Astrocyte of the spinal cord (primary cell): Measurements from ENCODE around the gene ZDHHC12.

Experiments used
- DNase-seq: peaks from one replicate; pipeline ENCODE4 v3.0.0; 2011; ENCODE audit warnings: low read depth, low spot score
- H3K4me3 ChIP-seq: 2 replicates; pipeline ENCODE4 v1.5.1; 2011; ENCODE audit warnings: low read depth, mild to moderate bottlenecking, low read length, moderate library complexity
- in situ Hi-C: cut with HindIII; loops from 2 replicates; pipeline ENCODE4 v1.10.0; 2017; ENCODE audit warnings: low sequenced_read_pairs
- TF ChIP-seq, protein P1 (sequence below): IDR thresholded peaks from 2 replicates; pipeline ENCODE4 v1.5.1; 2012; ENCODE audit warnings: low read depth, mild to moderate bottlenecking, low read length, inconsistent platforms

ZDHHC12 gene

DNA sequence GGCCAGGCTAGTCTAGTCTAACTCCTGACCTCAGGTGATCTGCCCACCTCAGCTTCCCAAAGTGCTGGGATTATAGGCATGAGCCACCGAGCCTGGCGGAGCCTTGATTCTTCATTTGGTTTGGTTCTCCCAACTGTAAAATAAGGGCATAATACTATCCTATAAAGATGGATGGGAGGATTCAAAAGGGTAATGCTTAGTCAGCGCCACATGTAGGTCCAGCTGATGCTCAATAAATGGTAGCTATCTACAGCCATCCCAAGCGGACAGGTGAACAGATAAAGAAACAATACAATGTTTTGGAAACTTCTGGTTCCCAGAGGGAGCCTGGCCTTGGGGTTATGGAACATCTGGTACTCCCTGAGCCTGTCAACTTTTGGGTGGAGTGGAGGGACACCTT is 48.5 kb downstream of the ZDHHC12 start:
- in situ Hi-C loops, result no loop called here
- TF ChIP-seq, protein P1, sequence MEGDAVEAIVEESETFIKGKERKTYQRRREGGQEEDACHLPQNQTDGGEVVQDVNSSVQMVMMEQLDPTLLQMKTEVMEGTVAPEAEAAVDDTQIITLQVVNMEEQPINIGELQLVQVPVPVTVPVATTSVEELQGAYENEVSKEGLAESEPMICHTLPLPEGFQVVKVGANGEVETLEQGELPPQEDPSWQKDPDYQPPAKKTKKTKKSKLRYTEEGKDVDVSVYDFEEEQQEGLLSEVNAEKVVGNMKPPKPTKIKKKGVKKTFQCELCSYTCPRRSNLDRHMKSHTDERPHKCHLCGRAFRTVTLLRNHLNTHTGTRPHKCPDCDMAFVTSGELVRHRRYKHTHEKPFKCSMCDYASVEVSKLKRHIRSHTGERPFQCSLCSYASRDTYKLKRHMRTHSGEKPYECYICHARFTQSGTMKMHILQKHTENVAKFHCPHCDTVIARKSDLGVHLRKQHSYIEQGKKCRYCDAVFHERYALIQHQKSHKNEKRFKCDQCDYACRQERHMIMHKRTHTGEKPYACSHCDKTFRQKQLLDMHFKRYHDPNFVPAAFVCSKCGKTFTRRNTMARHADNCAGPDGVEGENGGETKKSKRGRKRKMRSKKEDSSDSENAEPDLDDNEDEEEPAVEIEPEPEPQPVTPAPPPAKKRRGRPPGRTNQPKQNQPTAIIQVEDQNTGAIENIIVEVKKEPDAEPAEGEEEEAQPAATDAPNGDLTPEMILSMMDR, result no peak
- no peak overlapping the region for H3K4me3 ChIP-seq
- no peak for DNase-seq
